ENCODE measurements around the gene MRPS24. TPM values are rescaled to one million over a fixed set of nuclear protein-coding genes. Genes with fewer than 3 reads are reported as not detected.
"Not testable (repeated sequence)": the region's sequence is repeated elsewhere in the genome, so short reads cannot be mapped to it uniquely, and the experiment has no call there.

Gene MRPS24
- total and polyA plus RNA-seq, 4 experiments from 2014 or later = 52.2 to 136 (median 91.2) TPM

GRCh38 chr7:43844257-43844656 is 25.1 kb downstream of the MRPS24 start:
- no peaks in the 10 kb centered on the region for H3K36me3 ChIP-seq (ENCODE audit: insufficient read depth, low read length)
- Mint-ChIP-seq H3K27ac (no peak overlapping the region), H3K27me3 (peaks cover 2 to 6% of the 10 kb centered on the region in 2 donors), H3K36me3 (no peaks in the 10 kb centered on the region), H3K4me1 (peaks cover 0 to 2% (median 0%) of the 10 kb centered on the region in 4 donors), H3K4me3 (no peak overlapping the region), H3K9me3 (no peaks in the 10 kb centered on the region)
- ChIA-PET POLR2A (ENCODE audit: partially characterized antibody) (no interaction called here), CTCF (ENCODE audit: partially characterized antibody) (interaction anchor here (0.7 to 1.1 kb wide), 2 partner anchors 85 to 130 kb away, joined by 3 read pairs; no protein-coding TSS in a partner anchor)
- H3K4me1 ChIP-seq (ENCODE audit: insufficient read depth, low read length) = no peaks in the 10 kb centered on the region
- H3K27ac ChIP-seq (ENCODE audit: low read depth, low read length) = no peak overlapping the region
- DNase-seq = no peak
- intact Hi-C loops (cut with micrococcal nuclease) = no loop called here
- H3K9me3 ChIP-seq (ENCODE audit: control insufficient read depth in 1 of 2, low read length in 2 of 2) = no peaks in the 10 kb centered on the region
- H3K4me3 ChIP-seq (ENCODE audit: low read length in 2 of 2) = no peak overlapping the region
- no peaks in the 10 kb centered on the region for H3K27me3 ChIP-seq (ENCODE audit: insufficient read depth, low read length)

DNA sequence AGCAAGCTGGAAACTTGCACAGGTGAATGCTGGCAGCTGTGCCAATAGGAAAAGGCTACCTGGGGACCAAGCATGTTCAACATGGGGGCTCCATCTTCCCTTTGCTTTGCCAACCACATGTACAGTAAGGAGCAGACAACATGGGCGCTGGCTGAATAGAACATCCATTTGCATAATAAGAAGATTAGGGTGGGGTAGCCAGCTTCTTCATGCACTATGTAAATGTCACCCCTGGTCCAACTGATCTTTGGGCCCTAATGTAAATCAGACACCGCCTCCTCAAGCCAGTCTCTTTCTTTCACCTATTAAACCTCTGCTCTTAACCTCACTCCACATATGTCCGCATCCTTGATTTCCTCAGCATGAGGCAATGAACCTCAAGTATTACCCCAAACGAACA is 26.0 kb downstream of the MRPS24 start:
- no peak for DNase-seq
- Histone ChIP-seq H3K9me3 (ENCODE audit: control insufficient read depth in 1 of 2, low read length in 2 of 2) (no peaks in the 10 kb centered on the region), H3K4me1 (ENCODE audit: insufficient read depth, low read length) (peaks cover 4% of the 10 kb centered on the region), H3K27ac (ENCODE audit: low read depth, low read length) (no peak overlapping the region), H3K4me3 (ENCODE audit: low read length in 2 of 2) (no peak overlapping the region), H3K36me3 (ENCODE audit: insufficient read depth, low read length) (no peaks in the 10 kb centered on the region), H3K27me3 (ENCODE audit: insufficient read depth, low read length) (no peaks in the 10 kb centered on the region)
- intact Hi-C loops (cut with micrococcal nuclease) = no loop called here
- Mint-ChIP-seq H3K4me3 (no peak overlapping the region), H3K36me3 (no peaks in the 10 kb centered on the region), H3K9me3 (no peaks in the 10 kb centered on the region), H3K27ac (no peak overlapping the region), H3K27me3 (peaks cover 2 to 6% of the 10 kb centered on the region in 2 donors), H3K4me1 (peaks cover 3 to 9% (median 5%) of the 10 kb centered on the region in 4 donors)
- CTCF ChIA-PET (ENCODE audit: partially characterized antibody) = interaction anchor here (0.8 to 2.1 kb wide), 3 partner anchors 261 to 1903 kb away, joined by 3 to 7 read pairs (median 4); partner anchors contain the start of gene STK17A
- POLR2A ChIA-PET (ENCODE audit: partially characterized antibody) = interaction anchor here (1.4 kb wide), 1 partner anchor 143 kb away, joined by 3 read pairs; no protein-coding TSS in a partner anchor

DNA sequence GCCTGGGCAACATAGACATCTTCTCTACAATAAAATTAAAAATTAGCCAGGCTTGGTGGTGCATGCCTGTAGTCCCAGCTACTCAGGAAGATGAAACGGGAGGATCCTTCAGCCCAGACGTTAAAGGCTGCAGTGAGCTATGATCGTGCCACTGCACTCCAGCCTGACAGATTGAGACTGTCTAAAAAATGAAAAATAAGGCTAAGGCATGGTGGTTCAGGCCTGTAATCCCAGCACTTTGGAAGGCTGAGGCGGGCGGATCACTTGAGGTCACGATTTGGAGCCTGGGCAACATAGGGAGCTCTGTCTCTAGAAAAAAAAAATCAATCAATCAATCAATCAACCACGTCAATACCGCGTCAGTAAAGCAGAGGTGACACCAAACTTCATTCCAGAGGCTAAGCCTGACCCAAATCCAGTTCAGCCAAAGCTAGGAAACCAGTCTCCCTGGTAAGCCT is 31.1 kb downstream of the MRPS24 start:
- Histone ChIP-seq H3K4me3 (ENCODE audit: low read length in 2 of 2) (no peak overlapping the region), H3K36me3 (ENCODE audit: insufficient read depth, low read length) (no peaks in the 10 kb centered on the region), H3K27ac (ENCODE audit: low read depth, low read length) (peak overlapping the region; percentile 45), H3K27me3 (ENCODE audit: insufficient read depth, low read length) (no peaks in the 10 kb centered on the region), H3K4me1 (ENCODE audit: insufficient read depth, low read length) (peaks cover 14% of the 10 kb centered on the region), H3K9me3 (ENCODE audit: control insufficient read depth in 1 of 2, low read length in 2 of 2) (no peaks in the 10 kb centered on the region)
- Mint-ChIP-seq H3K9me3 (no peaks in the 10 kb centered on the region), H3K4me3 (peak overlapping the region in 3 of 8 donors; percentile 77 to 84 (median 77)), H3K4me1 (peaks cover 18 to 25% (median 21%) of the 10 kb centered on the region in 4 donors), H3K36me3 (no peaks in the 10 kb centered on the region), H3K27me3 (peaks cover 0 to 2% of the 10 kb centered on the region in 2 donors), H3K27ac (peak overlapping the region in 5 of 7 donors; percentile 31 to 89 (median 65))
- ChIA-PET CTCF (ENCODE audit: partially characterized antibody) (interaction anchor here (0.7 to 7.3 kb wide), 48 partner anchors 10 to 1900 kb away, joined by 3 to 71 read pairs (median 4); partner anchors contain the start of genes COA1, MRPL32, MRPS24 and PSMA2), POLR2A (ENCODE audit: partially characterized antibody) (interaction anchor here (1.6 to 3.0 kb wide), 2 partner anchors 31 to 255 kb away, joined by 8 to 19 read pairs; partner anchors contain the start of genes MRPS24 and STK17A)
- intact Hi-C loops (cut with micrococcal nuclease) = loop anchor here (2.0 to 5.0 kb wide), 4 partner anchors 117 to 905 kb away; partner anchors contain the start of genes MRPL32 and PSMA2
- no peak for DNase-seq

- Histone ChIP-seq H3K27me3 (ENCODE audit: insufficient read depth, low read length) (no peaks in the 10 kb centered on the region), H3K27ac (ENCODE audit: low read depth, low read length) (peak overlapping the region; percentile 60), H3K4me3 (ENCODE audit: low read length in 2 of 2) (peak overlapping the region; percentile 45 to 58), H3K9me3 (ENCODE audit: control insufficient read depth in 1 of 2, low read length in 2 of 2) (no peaks in the 10 kb centered on the region), H3K4me1 (ENCODE audit: insufficient read depth, low read length) (peaks cover 14% of the 10 kb centered on the region), H3K36me3 (ENCODE audit: insufficient read depth, low read length) (no peaks in the 10 kb centered on the region)
- peaks cover 0 to 9% (median 0%) of the 10 kb centered on the region in 8 donors for H3K9me3 Mint-ChIP-seq
- intact Hi-C loops (cut with micrococcal nuclease) = loop anchor here (1.0 to 5.0 kb wide), 3 partner anchors 105 to 657 kb away; partner anchors contain the start of gene COA1
- POLR2A ChIA-PET (ENCODE audit: partially characterized antibody) = interaction anchor here (0.6 to 3.0 kb wide), 9 partner anchors 9 to 946 kb away, joined by 3 to 19 read pairs (median 5); partner anchors contain the start of genes BLVRA, COA1, MRPL32 and MRPS24
- H3K27ac Mint-ChIP-seq = peak overlapping the region; percentile 85 to 99 (median 96)
- H3K27me3 Mint-ChIP-seq = no peaks in the 10 kb centered on the region
- CTCF ChIA-PET (ENCODE audit: partially characterized antibody) = interaction anchor here (0.6 to 7.3 kb wide), 16 partner anchors 10 to 1894 kb away, joined by 3 to 69 read pairs (median 4); partner anchors contain the start of genes COA1, MRPL32, PSMA2 and STK17A
- H3K36me3 Mint-ChIP-seq = no peaks in the 10 kb centered on the region
- peak; percentile 59 to 68 (median 64) for DNase-seq
- H3K4me1 Mint-ChIP-seq = peaks cover 16 to 25% (median 21%) of the 10 kb centered on the region in 4 donors
- peak overlapping the region; percentile 89 to 98 (median 96) for H3K4me3 Mint-ChIP-seq
These were observed 34.7 kb downstream of the MRPS24 start for GRCh38 chr7:43834463-43835251.

DNA sequence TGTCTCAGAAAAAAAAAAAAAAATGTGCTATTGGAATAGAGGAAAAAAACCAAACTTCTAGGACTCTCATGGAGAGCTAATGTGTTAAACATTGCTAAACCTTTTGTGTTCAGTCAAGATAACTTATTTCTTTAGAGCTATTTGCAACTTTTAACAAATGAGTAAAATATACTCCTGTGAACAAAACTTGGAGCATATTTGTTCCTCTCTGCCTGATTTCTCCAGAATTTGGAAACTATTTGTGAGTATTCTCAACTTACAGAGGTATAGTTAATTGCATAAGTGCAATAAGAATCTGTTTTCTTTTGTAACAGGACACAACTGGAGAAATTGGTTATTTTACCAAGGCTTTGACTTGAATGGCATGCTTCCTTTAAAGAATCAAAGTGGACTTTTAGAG is 38.4 kb downstream of the MRPS24 start:
- POLR2A ChIA-PET (ENCODE audit: partially characterized antibody); intact Hi-C loops (cut with micrococcal nuclease): not testable (repeated sequence)
- CTCF ChIA-PET (ENCODE audit: partially characterized antibody) = interaction anchor here (2.5 kb wide), 1 partner anchor 248 kb away, joined by 6 read pairs; the partner anchor contains the start of gene STK17A

GRCh38 chr7:43825391-43825808 is 43.9 kb downstream of the MRPS24 start:
- no peak overlapping the region for H3K4me3 ChIP-seq (ENCODE audit: low read length in 2 of 2)
- H3K9me3 Mint-ChIP-seq = peaks cover 0 to 1% (median 0%) of the 10 kb centered on the region in 8 donors
- ChIA-PET POLR2A (ENCODE audit: partially characterized antibody) (interaction anchor here (1.1 to 2.5 kb wide), 2 partner anchors 9 to 894 kb away, joined by 3 to 5 read pairs; partner anchors contain the start of genes MRPL32 and PSMA2), CTCF (ENCODE audit: partially characterized antibody) (interaction anchor here (0.7 to 1.9 kb wide), 5 partner anchors 8 to 104 kb away, joined by 3 to 6 read pairs (median 4); no protein-coding TSS in a partner anchor)
- DNase-seq = no peak
- no peaks in the 10 kb centered on the region for H3K36me3 Mint-ChIP-seq
- H3K9me3 ChIP-seq (ENCODE audit: control insufficient read depth in 1 of 2, low read length in 2 of 2) = no peaks in the 10 kb centered on the region
- intact Hi-C loops (cut with micrococcal nuclease) = no loop called here
- H3K27me3 ChIP-seq (ENCODE audit: insufficient read depth, low read length) = no peaks in the 10 kb centered on the region
- no peak overlapping the region for H3K27ac ChIP-seq (ENCODE audit: low read depth, low read length)
- peaks cover 20 to 26% of the 10 kb centered on the region in 2 donors for H3K27me3 Mint-ChIP-seq
- H3K4me3 Mint-ChIP-seq = no peak overlapping the region
- H3K27ac Mint-ChIP-seq = no peak overlapping the region
- H3K4me1 ChIP-seq (ENCODE audit: insufficient read depth, low read length) = no peaks in the 10 kb centered on the region
- H3K36me3 ChIP-seq (ENCODE audit: insufficient read depth, low read length) = no peaks in the 10 kb centered on the region
- no peaks in the 10 kb centered on the region for H3K4me1 Mint-ChIP-seq

More for the DNA sequence above, 38.4 kb downstream of the MRPS24 start:
- Mint-ChIP-seq H3K4me1 (peaks cover 11 to 19% (median 14%) of the 10 kb centered on the region in 4 donors), H3K27me3 (peaks cover 13 to 15% of the 10 kb centered on the region in 2 donors)
- not testable (repeated sequence) for H3K9me3 Mint-ChIP-seq; H3K9me3 ChIP-seq (ENCODE audit: control insufficient read depth in 1 of 2, low read length in 2 of 2); H3K27ac Mint-ChIP-seq; H3K4me3 ChIP-seq (ENCODE audit: low read length in 2 of 2); H3K36me3 ChIP-seq (ENCODE audit: insufficient read depth, low read length); H3K27ac ChIP-seq (ENCODE audit: low read depth, low read length); H3K36me3 Mint-ChIP-seq; H3K4me1 ChIP-seq (ENCODE audit: insufficient read depth, low read length); H3K27me3 ChIP-seq (ENCODE audit: insufficient read depth, low read length); H3K4me3 Mint-ChIP-seq; DNase-seq
